Cardiac septum (tissue), 1 donor: ENCODE measurements around the gene FAAH. TPM values are rescaled to one million over a fixed set of nuclear protein-coding genes. Genes with fewer than 3 reads are reported as not detected.
"Not testable (repeated sequence)": the region's sequence is repeated elsewhere in the genome, so short reads cannot be mapped to it uniquely, and the experiment has no call there.

Experiments used
- DNase-seq: peaks from one replicate; pipeline ENCODE4 v3.0.0-alpha.2; 2020; ENCODE audit warnings: low spot score
- intact Hi-C: fragments of 100-400 bp; cut with DNase I; formaldehyde crosslinking; loops from one replicate; pipeline ENCODE4 v1.14.0; 2022
- long read RNA-seq: library from polyadenylated mRNA; unstranded; transcript quantifications from one replicate; pipeline ENCODE4 v2.0.0, GENCODE V29; 2021
- total RNA-seq: library from RNA; stranded (reverse); fragmentation: NEBNext Ultra II Directional; extraction: Animal tissue kit (Norgen Biotek cat#: 25700); gene quantifications from one replicate; pipeline ENCODE4 v1.2.1, GENCODE V29; 2021
- donor health status: DM: no; HTN: no; CAD: no.

Gene FAAH
- total RNA-seq = 0.97 TPM
- long read RNA-seq, partial matches to known transcripts = 0 of 1 reads
- long read RNA-seq, other reads (novel, unspliced or antisense) = 0 of 1 reads

- DNase-seq = no peak
- intact Hi-C loops = no loop called here
Measured at GRCh38 chr1:46394108-46394871, at the start of gene FAAH. Gene FAAH (plus strand): TSS chr1:46394317. CDS start chr1:46394349, 32 bp downstream.

- intact Hi-C loops = loop anchor here (5.0 kb wide), 1 partner anchor 97 kb away; the partner anchor contains the start of gene RAD54L
- no peak for DNase-seq
Measured at GRCh38 chr1:46344481-46344880, 49.6 kb upstream of the FAAH start.

- no peak for DNase-seq
- intact Hi-C loops = no loop called here
Measured at GRCh38 chr1:46345281-46345680, 48.8 kb upstream of the FAAH start.

- intact Hi-C loops = no loop called here
- DNase-seq = no peak
Measured at GRCh38 chr1:46352363-46352762, 41.8 kb upstream of the FAAH start.

- DNase-seq, intact Hi-C loops: not testable (repeated sequence)
Measured at GRCh38 chr1:46355920-46356319, 38.2 kb upstream of the FAAH start.

- intact Hi-C loops = no loop called here
- no peak for DNase-seq
Measured at GRCh38 chr1:46362158-46362557, 32.0 kb upstream of the FAAH start.

- intact Hi-C loops = no loop called here
- DNase-seq = no peak
Measured at GRCh38 chr1:46363121-46363520, 31.0 kb upstream of the FAAH start.

- no peak for DNase-seq
- intact Hi-C loops = no loop called here
Measured at GRCh38 chr1:46364612-46365011, 29.5 kb upstream of the FAAH start.

GRCh38 chr1:46365796-46366195 is 28.3 kb upstream of the FAAH start:
- intact Hi-C loops, DNase-seq: not testable (repeated sequence)

GRCh38 chr1:46367072-46367471 is 27.0 kb upstream of the FAAH start:
- DNase-seq = no peak
- intact Hi-C loops = no loop called here

- intact Hi-C loops, DNase-seq: not testable (repeated sequence)
Measured at GRCh38 chr1:46367701-46368100, 26.4 kb upstream of the FAAH start.

- intact Hi-C loops = no loop called here
- no peak for DNase-seq
Measured at GRCh38 chr1:46368791-46369190, 25.3 kb upstream of the FAAH start.

- intact Hi-C loops = no loop called here
- DNase-seq = no peak
Measured at GRCh38 chr1:46369542-46370213, 24.4 kb upstream of the FAAH start.

GRCh38 chr1:46370214-46370633 is 23.9 kb upstream of the FAAH start:
- intact Hi-C loops = no loop called here
- no peak for DNase-seq

GRCh38 chr1:46372431-46372830 is 21.7 kb upstream of the FAAH start:
- no peak for DNase-seq
- intact Hi-C loops = no loop called here

GRCh38 chr1:46379996-46380395 is 14.1 kb upstream of the FAAH start:
- intact Hi-C loops = no loop called here
- DNase-seq = no peak

- intact Hi-C loops = no loop called here
- no peak for DNase-seq
Measured at GRCh38 chr1:46380508-46380907, 13.6 kb upstream of the FAAH start.

GRCh38 chr1:46393510-46393909 is 607 bp upstream of the FAAH start:
- intact Hi-C loops = no loop called here
- DNase-seq = no peak

GRCh38 chr1:46394872-46395465 is 852 bp downstream of the FAAH start:
- DNase-seq = no peak

More at GRCh38 chr1:46394872-46395465, 852 bp downstream of the FAAH start:
- intact Hi-C loops = no loop called here
